Measurements from ENCODE around the gene SALL2.

SALL2 gene

DNA sequence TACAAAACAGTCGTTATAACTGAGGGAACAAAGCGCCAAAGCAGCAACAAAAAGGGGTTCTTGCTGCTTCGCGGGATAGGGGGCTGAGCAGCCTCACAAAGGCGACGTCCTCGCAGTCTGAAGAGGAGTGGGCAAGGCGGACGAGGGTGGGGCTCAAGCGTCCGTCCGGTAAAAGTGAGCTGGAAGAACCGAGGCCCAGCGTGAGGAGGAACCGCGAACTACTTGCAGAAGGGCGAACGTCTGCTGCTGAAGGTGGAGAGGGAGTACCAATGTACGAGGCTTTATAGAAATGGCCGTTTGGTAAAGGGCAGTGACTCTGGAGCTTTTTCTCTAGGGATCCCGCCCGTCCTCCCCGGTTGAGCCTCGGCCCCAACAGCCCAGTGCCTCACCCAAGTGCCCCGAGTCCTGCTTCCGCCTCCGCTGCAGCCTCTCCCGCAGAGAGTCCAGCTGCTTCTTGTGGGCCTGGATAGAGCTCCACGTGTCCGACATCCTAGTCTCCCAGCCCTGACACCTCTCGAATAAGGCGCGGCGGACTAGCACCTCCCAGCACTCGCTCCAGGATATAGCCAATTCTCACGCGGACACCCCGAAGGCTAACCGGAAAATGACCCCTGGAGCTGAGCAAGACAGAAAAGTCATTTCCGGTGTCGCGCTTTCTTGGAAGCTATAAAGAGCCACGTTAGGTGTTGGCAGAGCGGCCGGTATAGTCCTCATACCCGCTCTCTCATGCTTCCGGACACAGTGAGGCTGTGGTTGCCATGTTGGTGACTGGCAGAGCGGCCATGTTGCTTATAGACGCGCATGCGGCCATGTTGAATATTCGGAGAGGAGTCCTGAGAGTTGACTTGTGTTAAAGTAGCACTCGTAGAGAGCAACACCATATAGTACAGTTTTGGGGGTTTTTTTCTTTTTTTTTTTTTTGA lies 15.2 kb downstream of the SALL2 start, which contains the start of gene METTL3 (continued):
- no peak for TF ChIP-seq GFI1B (tag by site-specific recombination; IDR thresholded peaks at IDR 0.05)
- no peak for TF ChIP-seq ZNF654 (tag by site-specific recombination; IDR thresholded peaks at IDR 0.05; ENCODE audit: low read depth)
- TF ChIP-seq, protein P1, sequence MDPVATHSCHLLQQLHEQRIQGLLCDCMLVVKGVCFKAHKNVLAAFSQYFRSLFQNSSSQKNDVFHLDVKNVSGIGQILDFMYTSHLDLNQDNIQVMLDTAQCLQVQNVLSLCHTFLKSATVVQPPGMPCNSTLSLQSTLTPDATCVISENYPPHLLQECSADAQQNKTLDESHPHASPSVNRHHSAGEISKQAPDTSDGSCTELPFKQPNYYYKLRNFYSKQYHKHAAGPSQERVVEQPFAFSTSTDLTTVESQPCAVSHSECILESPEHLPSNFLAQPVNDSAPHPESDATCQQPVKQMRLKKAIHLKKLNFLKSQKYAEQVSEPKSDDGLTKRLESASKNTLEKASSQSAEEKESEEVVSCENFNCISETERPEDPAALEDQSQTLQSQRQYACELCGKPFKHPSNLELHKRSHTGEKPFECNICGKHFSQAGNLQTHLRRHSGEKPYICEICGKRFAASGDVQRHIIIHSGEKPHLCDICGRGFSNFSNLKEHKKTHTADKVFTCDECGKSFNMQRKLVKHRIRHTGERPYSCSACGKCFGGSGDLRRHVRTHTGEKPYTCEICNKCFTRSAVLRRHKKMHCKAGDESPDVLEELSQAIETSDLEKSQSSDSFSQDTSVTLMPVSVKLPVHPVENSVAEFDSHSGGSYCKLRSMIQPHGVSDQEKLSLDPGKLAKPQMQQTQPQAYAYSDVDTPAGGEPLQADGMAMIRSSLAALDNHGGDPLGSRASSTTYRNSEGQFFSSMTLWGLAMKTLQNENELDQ (tag by site-specific recombination; IDR thresholded peaks at IDR 0.05; ENCODE audit: low read depth), result no peak
- TF ChIP-seq ZBTB17 (tag by site-specific recombination; IDR thresholded peaks at IDR 0.05), result peak; percentile 95
- no peak for TF ChIP-seq ZNF473 (tag by site-specific recombination; IDR thresholded peaks at IDR 0.05)
- TF ChIP-seq, protein P2, sequence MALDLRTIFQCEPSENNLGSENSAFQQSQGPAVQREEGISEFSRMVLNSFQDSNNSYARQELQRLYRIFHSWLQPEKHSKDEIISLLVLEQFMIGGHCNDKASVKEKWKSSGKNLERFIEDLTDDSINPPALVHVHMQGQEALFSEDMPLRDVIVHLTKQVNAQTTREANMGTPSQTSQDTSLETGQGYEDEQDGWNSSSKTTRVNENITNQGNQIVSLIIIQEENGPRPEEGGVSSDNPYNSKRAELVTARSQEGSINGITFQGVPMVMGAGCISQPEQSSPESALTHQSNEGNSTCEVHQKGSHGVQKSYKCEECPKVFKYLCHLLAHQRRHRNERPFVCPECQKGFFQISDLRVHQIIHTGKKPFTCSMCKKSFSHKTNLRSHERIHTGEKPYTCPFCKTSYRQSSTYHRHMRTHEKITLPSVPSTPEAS (tag by site-specific recombination; IDR thresholded peaks at IDR 0.05), result no peak
- TF ChIP-seq ZNF214 (tag by site-specific recombination; IDR thresholded peaks at IDR 0.05; ENCODE audit: borderline replicate concordance), result no peak
- peak; percentile 10; the same call in 1 of the 2 replicates for TF ChIP-seq ZFP69B (tag by site-specific recombination; IDR thresholded peaks at IDR 0.05)
- TF ChIP-seq SETDB1 (IDR thresholded peaks at IDR 0.05; ENCODE audit: insufficient read length, low read length), result no peak
- TF ChIP-seq, protein P3, sequence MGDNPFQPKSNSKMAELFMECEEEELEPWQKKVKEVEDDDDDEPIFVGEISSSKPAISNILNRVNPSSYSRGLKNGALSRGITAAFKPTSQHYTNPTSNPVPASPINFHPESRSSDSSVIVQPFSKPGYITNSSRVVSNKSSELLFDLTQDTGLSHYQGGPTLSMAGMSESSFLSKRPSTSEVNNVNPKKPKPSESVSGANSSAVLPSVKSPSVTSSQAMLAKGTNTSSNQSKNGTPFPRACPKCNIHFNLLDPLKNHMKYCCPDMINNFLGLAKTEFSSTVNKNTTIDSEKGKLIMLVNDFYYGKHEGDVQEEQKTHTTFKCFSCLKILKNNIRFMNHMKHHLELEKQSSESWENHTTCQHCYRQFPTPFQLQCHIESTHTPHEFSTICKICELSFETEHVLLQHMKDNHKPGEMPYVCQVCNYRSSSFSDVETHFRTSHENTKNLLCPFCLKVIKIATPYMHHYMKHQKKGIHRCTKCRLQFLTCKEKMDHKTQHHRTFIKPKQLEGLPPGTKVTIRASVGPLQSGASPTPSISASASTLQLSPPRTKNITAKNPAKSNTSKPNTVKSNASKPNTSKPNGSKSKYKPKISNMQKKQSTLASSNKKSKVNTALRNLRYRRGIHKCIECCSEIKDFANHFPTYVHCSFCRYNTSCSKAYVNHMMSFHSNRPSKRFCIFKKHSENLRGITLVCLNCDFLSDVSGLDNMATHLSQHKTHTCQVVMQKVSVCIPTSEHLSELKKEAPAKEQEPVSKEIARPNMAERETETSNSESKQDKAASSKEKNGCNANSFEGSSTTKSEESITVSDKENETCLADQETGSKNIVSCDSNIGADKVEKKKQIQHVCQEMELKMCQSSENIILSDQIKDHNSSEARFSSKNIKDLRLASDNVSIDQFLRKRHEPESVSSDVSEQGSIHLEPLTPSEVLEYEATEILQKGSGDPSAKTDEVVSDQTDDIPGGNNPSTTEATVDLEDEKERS (tag by site-specific recombination; IDR thresholded peaks at IDR 0.05), result no peak
- TF ChIP-seq, protein P4, sequence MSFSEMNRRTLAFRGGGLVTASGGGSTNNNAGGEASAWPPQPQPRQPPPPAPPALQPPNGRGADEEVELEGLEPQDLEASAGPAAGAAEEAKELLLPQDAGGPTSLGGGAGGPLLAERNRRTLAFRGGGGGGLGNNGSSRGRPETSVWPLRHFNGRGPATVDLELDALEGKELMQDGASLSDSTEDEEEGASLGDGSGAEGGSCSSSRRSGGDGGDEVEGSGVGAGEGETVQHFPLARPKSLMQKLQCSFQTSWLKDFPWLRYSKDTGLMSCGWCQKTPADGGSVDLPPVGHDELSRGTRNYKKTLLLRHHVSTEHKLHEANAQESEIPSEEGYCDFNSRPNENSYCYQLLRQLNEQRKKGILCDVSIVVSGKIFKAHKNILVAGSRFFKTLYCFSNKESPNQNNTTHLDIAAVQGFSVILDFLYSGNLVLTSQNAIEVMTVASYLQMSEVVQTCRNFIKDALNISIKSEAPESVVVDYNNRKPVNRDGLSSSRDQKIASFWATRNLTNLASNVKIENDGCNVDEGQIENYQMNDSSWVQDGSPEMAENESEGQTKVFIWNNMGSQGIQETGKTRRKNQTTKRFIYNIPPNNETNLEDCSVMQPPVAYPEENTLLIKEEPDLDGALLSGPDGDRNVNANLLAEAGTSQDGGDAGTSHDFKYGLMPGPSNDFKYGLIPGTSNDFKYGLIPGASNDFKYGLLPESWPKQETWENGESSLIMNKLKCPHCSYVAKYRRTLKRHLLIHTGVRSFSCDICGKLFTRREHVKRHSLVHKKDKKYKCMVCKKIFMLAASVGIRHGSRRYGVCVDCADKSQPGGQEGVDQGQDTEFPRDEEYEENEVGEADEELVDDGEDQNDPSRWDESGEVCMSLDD (tag by site-specific recombination; IDR thresholded peaks at IDR 0.05), result peak; percentile 80
- TF ChIP-seq REPIN1 (tag by site-specific recombination; IDR thresholded peaks at IDR 0.05; ENCODE audit: low read depth), result no peak
- no peak for TF ChIP-seq ZNF133 (tag by site-specific recombination; IDR thresholded peaks at IDR 0.05)
- TF ChIP-seq ZNF211 (tag by site-specific recombination; IDR thresholded peaks at IDR 0.05; ENCODE audit: low read depth), result no peak
- no peak for TF ChIP-seq ZFHX2 (tag by site-specific recombination; conservative IDR thresholded peaks at IDR 0.05)
- no peak for TF ChIP-seq ZNF514 (tag by site-specific recombination; IDR thresholded peaks at IDR 0.05)
- TF ChIP-seq MZF1 (tag by site-specific recombination; IDR thresholded peaks at IDR 0.05; ENCODE audit: borderline replicate concordance), result no peak
- TF ChIP-seq ZNF391 (tag by site-specific recombination; IDR thresholded peaks at IDR 0.05; ENCODE audit: borderline replicate concordance, low read depth), result peak; percentile 12; the same call in 1 of the 2 replicates
- TF ChIP-seq ZFP41 (tag by site-specific recombination; IDR thresholded peaks at IDR 0.05; ENCODE audit: borderline replicate concordance), result no peak
- TF ChIP-seq ZNF366 (tag by site-specific recombination; conservative IDR thresholded peaks at IDR 0.05), result no peak
- TF ChIP-seq ZNF549 (tag by site-specific recombination; IDR thresholded peaks at IDR 0.05), result no peak
- TF ChIP-seq ZNF571 (tag by site-specific recombination; IDR thresholded peaks at IDR 0.05), result no peak
- TF ChIP-seq SP2 (tag by site-specific recombination; IDR thresholded peaks at IDR 0.05), result peak; percentile 86
- peak; percentile 100 for TF ChIP-seq ZXDB (tag by site-specific recombination; IDR thresholded peaks at IDR 0.05)
- TF ChIP-seq, protein P5, sequence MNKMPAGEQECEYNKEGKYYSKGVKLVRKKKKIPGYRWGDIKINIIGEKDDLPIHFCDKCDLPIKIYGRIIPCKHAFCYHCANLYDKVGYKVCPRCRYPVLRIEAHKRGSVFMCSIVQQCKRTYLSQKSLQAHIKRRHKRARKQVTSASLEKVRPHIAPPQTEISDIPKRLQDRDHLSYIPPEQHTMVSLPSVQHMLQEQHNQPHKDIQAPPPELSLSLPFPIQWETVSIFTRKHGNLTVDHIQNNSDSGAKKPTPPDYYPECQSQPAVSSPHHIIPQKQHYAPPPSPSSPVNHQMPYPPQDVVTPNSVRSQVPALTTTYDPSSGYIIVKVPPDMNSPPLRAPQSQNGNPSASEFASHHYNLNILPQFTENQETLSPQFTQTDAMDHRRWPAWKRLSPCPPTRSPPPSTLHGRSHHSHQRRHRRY (tag by site-specific recombination; IDR thresholded peaks at IDR 0.05), result no peak
- TF ChIP-seq, protein P6, sequence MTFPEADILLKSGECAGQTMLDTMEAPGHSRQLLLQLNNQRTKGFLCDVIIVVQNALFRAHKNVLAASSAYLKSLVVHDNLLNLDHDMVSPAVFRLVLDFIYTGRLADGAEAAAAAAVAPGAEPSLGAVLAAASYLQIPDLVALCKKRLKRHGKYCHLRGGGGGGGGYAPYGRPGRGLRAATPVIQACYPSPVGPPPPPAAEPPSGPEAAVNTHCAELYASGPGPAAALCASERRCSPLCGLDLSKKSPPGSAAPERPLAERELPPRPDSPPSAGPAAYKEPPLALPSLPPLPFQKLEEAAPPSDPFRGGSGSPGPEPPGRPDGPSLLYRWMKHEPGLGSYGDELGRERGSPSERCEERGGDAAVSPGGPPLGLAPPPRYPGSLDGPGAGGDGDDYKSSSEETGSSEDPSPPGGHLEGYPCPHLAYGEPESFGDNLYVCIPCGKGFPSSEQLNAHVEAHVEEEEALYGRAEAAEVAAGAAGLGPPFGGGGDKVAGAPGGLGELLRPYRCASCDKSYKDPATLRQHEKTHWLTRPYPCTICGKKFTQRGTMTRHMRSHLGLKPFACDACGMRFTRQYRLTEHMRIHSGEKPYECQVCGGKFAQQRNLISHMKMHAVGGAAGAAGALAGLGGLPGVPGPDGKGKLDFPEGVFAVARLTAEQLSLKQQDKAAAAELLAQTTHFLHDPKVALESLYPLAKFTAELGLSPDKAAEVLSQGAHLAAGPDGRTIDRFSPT (tag by site-specific recombination; IDR thresholded peaks at IDR 0.05), result no peak
